Ectodermal cell (in vitro differentiated cells): ENCODE data around the gene GPR31. TPM values are rescaled to one million over a fixed set of nuclear protein-coding genes. Genes with fewer than 3 reads are reported as not detected.
"Not testable (repeated sequence)": the region's sequence is repeated elsewhere in the genome, so short reads cannot be mapped to it uniquely, and the experiment has no call there.

ENCODE experiments used
- H3K27ac ChIP-seq: 2 replicates; pipeline ENCODE4 v1.7.0; 2013; ENCODE audit warnings: mild to moderate bottlenecking, low read depth, low read length; ENCODE audit not compliant: insufficient read depth, poor library complexity, severe bottlenecking
- H3K27me3 ChIP-seq: 2 replicates; pipeline ENCODE4 v1.7.0; 2013; ENCODE audit warnings: mild to moderate bottlenecking, low read length; ENCODE audit not compliant: insufficient read depth, control insufficient read depth, poor library complexity, severe bottlenecking
- H3K36me3 ChIP-seq: one replicate; pipeline ENCODE4 v1.7.0; 2013; ENCODE audit warnings: low read length; ENCODE audit not compliant: control insufficient read depth, insufficient read depth
- H3K4me1 ChIP-seq: one replicate; pipeline ENCODE4 v1.7.0; 2013; ENCODE audit warnings: low read length; ENCODE audit not compliant: control insufficient read depth, insufficient read depth
- H3K4me3 ChIP-seq: 2 replicates; pipeline ENCODE4 v1.7.0; 2013; ENCODE audit warnings: low read depth, low read length, control low read depth; ENCODE audit not compliant: insufficient read depth
- H3K9me3 ChIP-seq: 2 replicates; pipeline ENCODE4 v1.7.0; 2013; ENCODE audit warnings: mild to moderate bottlenecking, low read length, moderate library complexity; ENCODE audit not compliant: control insufficient read depth
- WGBS, 2 experiments: methylation state at CpG; one replicate each; pipeline ENCODE4 v1.1.7; 2013; ENCODE audit warnings: missing lambda C conversion rate in 2 of 2; 5-methylcytosine and 5-hydroxymethylcytosine counted together
- polyA plus RNA-seq, 4 experiments: library from polyadenylated mRNA; stranded (reverse); fragments of 50-300 nt; gene quantifications; one replicate each; pipeline ENCODE4 v1.2.3, GENCODE V29; 2013

GPR31 gene
- polyA plus RNA-seq (2013, experiment 1 of 4), result not detected
- polyA plus RNA-seq (2013, experiment 2 of 4), result not detected
- not detected for polyA plus RNA-seq (2013, experiment 3 of 4)
- polyA plus RNA-seq (2013, experiment 4 of 4), result not detected

- no peak within 1 kb of the TSS for H3K4me3 ChIP-seq
- no peaks in the 10 kb centered on the region for H3K27me3 ChIP-seq
- H3K27ac ChIP-seq, result no peak within 1 kb of the TSS
- no peaks in the 10 kb centered on the region for H3K9me3 ChIP-seq
- 79 to 91% methylated on average over 4 of the region's 4 CpGs for WGBS, 2 experiments
- H3K4me1 ChIP-seq, result peaks cover 5% of the 10 kb centered on the region
- no peaks in the 10 kb centered on the region for H3K36me3 ChIP-seq
These were observed at the start of gene GPR31 for GRCh38 chr6:167157863-167158262. Gene GPR31 (minus strand): TSS chr6:167157980. CDS start chr6:167157831, 149 bp downstream.

- WGBS, 2 experiments, result 91% methylated on average over 7 of the region's 7 CpGs
These were observed 49.7 kb upstream of the GPR31 start for GRCh38 chr6:167207527-167207926.

GRCh38 chr6:167205316-167205715 is 47.5 kb upstream of the GPR31 start:
- H3K4me3 ChIP-seq, H3K36me3 ChIP-seq, H3K27ac ChIP-seq, H3K9me3 ChIP-seq, H3K4me1 ChIP-seq, H3K27me3 ChIP-seq: not testable (repeated sequence)
- 93 to 96% methylated on average over 10 of the region's 11 CpGs for WGBS, 2 experiments

More at GRCh38 chr6:167207527-167207926, 49.7 kb upstream of the GPR31 start:
- Histone ChIP-seq H3K4me3 (no peak overlapping the region), H3K36me3 (no peaks in the 10 kb centered on the region), H3K27me3 (no peaks in the 10 kb centered on the region), H3K4me1 (peaks cover 3% of the 10 kb centered on the region), H3K27ac (no peak overlapping the region), H3K9me3 (no peaks in the 10 kb centered on the region)

- not testable (repeated sequence) for H3K36me3 ChIP-seq, H3K27me3 ChIP-seq, H3K27ac ChIP-seq, H3K4me1 ChIP-seq, H3K9me3 ChIP-seq, H3K4me3 ChIP-seq
- WGBS, 2 experiments, result 87 to 90% methylated on average over 7 to 8 of the region's 10 CpGs
These were observed 46.2 kb upstream of the GPR31 start for GRCh38 chr6:167204059-167204348.

DNA sequence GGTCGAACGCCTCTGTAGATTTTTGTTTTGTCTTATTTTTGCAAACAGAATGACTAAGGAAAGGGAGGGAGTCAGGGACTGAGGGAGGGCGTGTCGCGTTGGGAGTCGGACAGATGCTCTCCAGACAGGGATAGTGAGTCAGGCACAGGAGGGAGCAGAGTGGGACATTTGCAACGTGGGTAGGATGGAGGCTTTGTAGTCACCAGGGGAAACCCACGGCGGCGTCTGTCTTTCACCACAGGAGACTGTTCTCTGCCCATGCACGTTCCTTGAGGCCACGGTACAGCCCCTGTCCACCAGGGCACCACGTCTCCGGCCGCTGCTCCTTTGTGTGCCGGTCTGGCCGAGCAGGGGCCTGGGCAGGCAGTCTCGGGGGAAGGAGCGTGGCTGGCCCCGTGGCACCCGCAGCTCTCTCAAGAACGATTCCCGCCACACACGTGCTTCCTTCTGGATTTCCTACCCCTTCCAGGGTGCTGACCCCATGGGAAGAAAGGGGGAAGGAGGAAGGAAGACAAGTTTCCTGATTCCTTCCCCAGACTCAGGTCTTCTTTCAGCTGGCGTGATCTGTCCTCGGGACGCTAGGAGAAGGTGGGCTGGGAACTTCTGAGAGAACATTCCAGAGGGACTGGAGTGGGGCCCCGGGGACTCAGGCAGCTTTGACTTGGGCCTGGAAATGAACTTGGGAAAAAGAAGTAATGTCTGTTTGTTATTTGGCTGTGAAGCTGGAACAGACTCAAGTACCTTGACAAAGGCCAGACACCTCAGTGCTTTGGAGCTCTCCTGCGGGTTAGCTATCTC is 45.7 kb upstream of the GPR31 start:
- H3K27ac ChIP-seq, H3K4me3 ChIP-seq, H3K36me3 ChIP-seq, H3K4me1 ChIP-seq, H3K27me3 ChIP-seq, H3K9me3 ChIP-seq: not testable (repeated sequence)
- 92 to 96% methylated on average over 28 of the region's 29 CpGs for WGBS, 2 experiments

- not testable (repeated sequence) for H3K36me3 ChIP-seq, H3K27me3 ChIP-seq, H3K27ac ChIP-seq, H3K4me3 ChIP-seq, H3K4me1 ChIP-seq, H3K9me3 ChIP-seq
- WGBS, 2 experiments, result 62 to 69% methylated on average over 6 to 8 of the region's 8 CpGs
These were observed 44.8 kb upstream of the GPR31 start for GRCh38 chr6:167202613-167203012.

GRCh38 chr6:167200806-167201205 is 43.0 kb upstream of the GPR31 start:
- no peak overlapping the region for H3K4me3 ChIP-seq
- H3K27ac ChIP-seq, result no peak overlapping the region
- no peaks in the 10 kb centered on the region for H3K36me3 ChIP-seq
- 92 to 93% methylated on average over 14 of the region's 14 CpGs for WGBS, 2 experiments
- H3K9me3 ChIP-seq, result no peaks in the 10 kb centered on the region
- H3K27me3 ChIP-seq, result no peaks in the 10 kb centered on the region
- H3K4me1 ChIP-seq, result no peaks in the 10 kb centered on the region

DNA sequence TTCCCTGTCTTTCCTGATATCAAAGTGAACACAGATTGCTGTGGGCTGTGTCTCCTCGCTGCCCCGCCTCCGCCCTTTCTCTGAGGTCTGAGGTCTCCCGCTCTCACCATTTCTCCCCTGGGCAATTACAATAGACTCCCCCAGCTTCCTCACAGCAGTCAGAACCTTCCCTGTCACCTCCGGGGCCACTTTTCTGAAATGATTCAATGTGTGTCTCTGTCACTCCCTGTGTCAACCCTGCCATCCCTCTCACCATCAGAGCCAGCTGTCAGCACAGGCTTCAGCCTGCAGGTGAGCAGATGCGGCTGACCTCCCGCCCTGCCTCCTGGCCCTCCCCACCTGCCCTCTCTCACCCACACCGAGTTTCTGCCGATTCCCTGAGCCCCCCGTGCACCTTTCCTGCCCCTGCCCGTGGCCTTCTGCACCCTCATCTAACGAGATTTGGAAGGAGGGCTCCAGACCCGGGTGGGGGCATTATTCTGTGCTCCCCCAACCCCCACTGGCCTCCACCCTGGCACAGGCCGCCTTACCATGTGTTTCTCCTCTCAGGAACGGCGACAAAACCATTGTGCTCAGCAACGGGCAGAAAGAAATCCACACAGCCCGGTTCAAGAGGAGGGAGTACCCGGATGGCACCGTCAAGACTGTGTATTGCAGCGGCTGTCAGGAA is 38.3 kb upstream of the GPR31 start:
- H3K9me3 ChIP-seq, H3K36me3 ChIP-seq, H3K27me3 ChIP-seq, H3K4me3 ChIP-seq, H3K27ac ChIP-seq, H3K4me1 ChIP-seq: not testable (repeated sequence)
- WGBS, 2 experiments, result 86 to 88% methylated on average over 5 to 7 of the region's 21 CpGs

GRCh38 chr6:167193515-167194125 is 35.8 kb upstream of the GPR31 start:
- 78 to 87% methylated on average over 5 to 6 of the region's 6 CpGs for WGBS, 2 experiments
- not testable (repeated sequence) for H3K27ac ChIP-seq

GRCh38 chr6:167191043-167191583 is 33.3 kb upstream of the GPR31 start:
- H3K27ac ChIP-seq, result not testable (repeated sequence)

More at GRCh38 chr6:167193515-167194125, 35.8 kb upstream of the GPR31 start:
- not testable (repeated sequence) for H3K4me1 ChIP-seq, H3K36me3 ChIP-seq, H3K4me3 ChIP-seq, H3K27me3 ChIP-seq, H3K9me3 ChIP-seq

More at GRCh38 chr6:167191043-167191583, 33.3 kb upstream of the GPR31 start:
- H3K27me3 ChIP-seq, H3K9me3 ChIP-seq, H3K36me3 ChIP-seq, H3K4me1 ChIP-seq, H3K4me3 ChIP-seq: not testable (repeated sequence)
- 97 to 99% methylated on average over 8 of the region's 8 CpGs for WGBS, 2 experiments
